DMS53 treated with DMSO at 0.1 percent for 48 hours (cell line): ENCODE measurements around the gene GDE1.

Experiments
- DNase-seq: peaks from one replicate; lab custom pipeline; 2025; ENCODE audit not compliant: unreplicated experiment; lab: John Stamatoyannopoulos, UW

Gene GDE1

DNA sequence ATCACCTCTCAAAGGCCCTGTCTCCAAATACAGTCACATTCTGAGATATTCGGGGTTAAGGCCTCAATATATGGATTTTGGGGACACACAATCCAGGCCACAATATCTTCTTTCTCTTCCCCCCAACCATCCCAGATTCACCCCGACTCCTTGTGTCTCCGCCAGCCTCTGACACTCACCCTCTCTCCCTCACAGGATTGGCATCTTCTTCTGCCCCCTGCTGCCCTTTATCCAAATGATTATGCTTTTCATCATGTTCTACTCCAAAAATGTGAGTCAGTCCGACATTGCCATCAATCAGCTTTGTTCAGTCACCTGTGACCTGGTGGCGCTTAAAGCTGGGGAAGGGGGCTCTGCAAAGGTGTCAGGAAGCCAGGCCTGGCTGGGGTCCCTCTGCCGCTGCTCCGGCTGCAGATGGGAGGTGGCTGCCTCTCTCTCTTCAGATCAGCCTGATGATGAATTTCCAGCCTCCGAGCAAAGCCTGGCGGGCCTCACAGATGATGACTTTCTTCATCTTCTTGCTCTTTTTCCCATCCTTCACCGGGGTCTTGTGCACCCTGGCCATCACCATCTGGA lies 35.1 kb downstream of the GDE1 start:
- no peak for DNase-seq

DNA sequence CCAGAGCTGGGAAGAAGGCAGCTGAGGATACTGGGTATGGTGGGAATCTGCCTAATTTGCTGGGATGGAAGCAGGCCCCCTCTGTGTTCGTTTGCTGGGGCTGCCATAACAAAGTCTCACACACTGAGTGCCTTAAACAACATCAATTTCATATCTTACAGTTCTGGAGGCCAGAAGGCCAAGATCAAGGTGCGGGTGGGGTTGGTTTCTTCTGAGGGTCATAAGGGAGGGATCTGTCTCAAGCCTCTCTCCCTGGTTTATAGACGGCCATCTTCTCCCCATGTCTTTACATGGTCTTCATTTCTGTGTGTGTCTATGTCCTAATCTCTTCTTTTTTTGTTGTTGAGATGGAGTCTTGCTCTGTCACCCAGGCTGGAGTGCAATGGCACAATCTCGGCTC lies 35.8 kb downstream of the GDE1 start:
- DNase-seq = no peak

DNA sequence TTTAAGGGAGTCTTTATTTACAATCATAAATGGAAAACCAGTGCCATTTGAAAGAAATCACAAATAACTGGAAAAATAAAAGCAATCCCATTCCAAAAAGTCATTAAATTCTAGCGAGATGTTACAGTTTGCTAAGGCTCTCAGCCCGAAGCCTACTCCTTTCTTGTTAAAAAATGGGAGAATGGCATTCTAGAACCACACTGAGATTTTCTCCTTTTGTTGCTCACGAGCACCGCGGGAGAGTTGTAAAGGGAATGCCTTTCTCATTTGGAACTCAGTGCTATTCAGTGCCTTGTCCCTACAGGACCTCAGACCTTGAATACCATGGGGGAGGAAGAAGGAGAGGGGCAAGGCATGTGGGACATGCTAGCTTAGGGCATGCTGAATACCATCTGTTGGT lies 36.3 kb downstream of the GDE1 start:
- no peak for DNase-seq

DNA sequence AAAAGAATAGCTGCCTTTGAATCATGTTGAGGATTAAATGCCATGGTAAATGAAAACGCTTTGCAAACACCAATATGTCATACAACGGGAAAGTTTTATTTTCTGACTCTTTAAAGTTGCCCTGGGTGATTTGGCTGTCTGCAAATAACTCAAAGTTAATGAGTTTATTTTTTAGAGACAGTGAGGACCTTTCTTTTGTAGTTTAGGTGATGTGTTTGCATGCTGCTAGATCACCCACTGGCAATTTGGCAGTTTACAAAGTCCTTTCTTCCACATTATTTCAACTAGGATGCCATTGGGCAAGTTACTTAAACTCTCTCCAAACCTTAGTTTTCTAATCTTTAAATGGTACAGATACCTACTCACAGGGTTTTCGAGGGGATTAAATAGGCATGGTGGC lies 37.8 kb downstream of the GDE1 start:
- no peak for DNase-seq

DNA sequence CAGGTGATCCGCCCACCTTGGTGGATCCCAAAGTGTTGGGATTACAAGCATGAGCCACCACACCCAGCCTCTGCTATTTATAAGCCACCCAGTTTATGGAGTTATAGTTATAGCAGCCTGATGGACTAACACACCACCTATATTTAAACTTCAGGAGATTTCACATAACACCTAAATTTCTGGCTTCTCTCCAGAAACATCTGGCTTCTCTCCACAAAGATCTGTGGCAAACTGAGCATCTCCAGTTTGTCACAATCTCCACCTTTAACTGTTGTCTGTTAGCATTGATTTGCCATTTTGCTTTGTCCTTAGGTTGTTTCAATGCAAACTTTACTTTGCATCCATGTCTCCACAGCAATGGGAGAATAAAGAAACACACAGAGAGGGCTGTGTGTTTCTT lies 39.6 kb downstream of the GDE1 start:
- DNase-seq = no peak

DNA sequence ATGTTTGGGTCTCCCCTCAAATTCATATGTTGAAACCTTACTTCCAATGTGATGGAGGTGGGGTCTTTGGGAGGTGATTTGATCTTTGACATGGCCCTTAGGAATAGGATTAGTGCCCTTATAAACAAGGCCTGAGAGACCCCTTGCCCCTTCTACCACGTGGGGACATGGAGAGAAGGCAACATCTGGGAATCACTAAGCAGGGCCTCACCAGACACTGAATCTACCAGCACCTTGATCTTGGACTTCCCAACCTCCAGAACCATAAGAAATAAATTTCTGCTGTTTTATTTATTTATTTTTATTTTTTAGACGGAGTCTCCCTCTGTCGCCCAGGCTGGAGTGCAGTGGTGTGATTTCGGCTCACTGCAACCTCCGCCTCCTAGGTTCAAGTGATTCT lies 40.1 kb downstream of the GDE1 start:
- no peak for DNase-seq

DNA sequence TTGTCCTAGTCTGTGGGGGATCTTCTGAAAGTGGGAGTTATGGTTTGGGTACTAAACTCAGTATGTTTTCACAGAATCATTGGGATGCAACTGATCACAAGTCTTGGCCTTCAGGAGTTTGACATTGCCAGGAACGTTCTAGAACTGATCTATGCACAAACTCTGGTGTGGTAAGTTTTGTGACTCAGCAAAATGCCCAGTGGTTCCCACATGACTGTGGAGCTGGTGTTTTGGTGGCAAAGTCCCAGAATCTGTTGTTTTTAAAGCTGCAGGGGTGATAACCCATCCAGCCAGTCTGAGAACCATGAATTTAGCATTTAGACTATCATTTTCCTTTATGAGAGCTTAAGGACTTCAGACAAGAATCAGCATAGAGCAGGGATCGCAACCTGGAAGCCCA lies 40.6 kb downstream of the GDE1 start:
- DNase-seq = no peak

DNA sequence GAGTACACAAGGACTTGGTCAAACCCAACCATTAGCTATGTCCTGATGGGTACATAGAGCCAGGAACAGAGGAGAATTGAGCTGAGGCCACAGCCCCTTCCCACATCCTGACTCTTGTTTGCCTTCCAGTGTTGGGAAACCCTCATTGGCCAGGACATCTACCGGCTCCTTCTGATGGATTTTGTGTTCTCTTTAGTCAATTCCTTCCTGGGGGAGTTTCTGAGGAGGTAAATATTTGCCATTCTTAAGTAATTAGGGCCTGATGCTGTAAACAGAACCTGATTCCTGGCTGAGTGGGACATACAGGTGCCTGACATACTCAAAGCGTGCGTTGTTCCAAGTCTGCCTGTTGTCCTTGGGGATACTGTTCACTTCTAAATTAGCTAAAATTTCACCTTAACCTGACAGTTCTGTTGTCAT lies 42.6 kb downstream of the GDE1 start:
- no peak for DNase-seq

DNA sequence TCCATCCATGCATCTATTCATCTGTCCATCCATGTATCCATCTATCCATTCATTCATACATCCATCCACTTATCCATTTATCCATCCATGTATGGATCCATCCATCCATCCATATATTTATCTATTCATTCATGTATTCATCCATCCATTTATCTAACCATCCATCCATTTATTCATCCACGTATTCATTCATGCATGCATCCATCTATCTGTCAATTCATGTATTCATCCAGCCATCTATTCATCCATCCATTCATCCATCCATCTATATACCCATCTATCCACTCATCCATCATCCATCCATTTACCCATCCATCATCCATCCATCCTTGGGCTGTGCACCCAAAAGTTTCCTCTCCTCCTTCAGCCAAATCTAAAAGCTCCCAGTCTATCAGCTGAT lies 43.4 kb downstream of the GDE1 start:
- DNase-seq = no peak

DNA sequence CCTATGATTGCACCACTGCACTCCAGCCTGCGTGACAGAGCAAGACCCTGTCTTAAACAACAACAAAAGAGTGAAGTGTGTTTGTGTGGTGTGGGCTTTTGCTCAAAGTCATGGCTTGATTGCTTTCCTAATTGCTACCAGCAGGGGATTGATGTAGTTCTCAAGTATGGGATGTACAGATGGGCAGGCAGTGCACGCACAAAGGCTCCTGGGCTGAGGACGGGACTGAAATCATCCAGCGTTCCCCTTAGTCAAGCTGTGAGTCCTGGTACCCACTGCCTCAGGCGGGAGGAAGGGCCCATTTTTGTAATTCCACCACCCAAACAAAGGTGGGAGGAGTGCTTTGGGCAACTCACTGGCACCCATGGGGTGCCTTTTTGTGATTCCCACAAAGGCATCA lies 47.3 kb downstream of the GDE1 start:
- DNase-seq = no peak

DNA sequence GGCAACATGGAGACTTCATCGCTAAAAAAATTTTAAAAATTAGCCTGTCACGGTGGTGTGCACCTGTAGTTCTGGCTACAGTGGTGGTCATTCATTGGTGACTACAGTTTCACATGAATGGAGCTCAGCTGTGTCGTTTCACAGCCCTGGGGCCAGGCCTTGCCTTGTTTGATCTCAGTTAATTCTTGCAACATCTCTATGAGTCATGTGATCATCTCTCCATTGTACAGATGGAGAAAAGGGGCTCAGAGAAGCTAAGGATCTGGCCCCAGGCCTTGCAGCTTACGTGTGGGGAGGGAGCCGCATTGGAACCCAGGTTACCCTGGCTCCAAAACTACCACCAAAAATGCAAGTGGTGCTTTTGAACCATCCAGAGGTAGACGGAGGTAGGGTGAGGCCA lies 49.4 kb downstream of the GDE1 start:
- DNase-seq = no peak

DNA sequence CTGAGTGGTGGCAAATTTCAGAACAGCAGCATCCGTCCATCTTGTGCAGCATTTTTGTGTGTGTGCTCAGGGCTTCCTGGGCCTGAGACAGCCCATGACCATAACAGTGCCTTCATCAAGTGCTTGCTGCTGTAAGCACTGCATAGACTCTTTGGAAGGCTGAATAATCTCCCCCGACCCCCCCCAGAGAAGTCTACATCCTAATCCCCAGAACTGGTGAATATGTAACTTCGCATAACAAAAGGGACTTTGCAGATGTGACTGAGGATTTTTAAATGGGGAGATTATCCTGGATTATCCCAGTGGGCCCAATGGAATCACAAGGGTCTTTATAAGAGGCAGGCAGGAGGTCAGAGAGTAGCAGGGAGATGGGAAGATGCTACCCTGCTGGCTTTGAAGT lies 53.6 kb downstream of the GDE1 start:
- DNase-seq = no peak

DNA sequence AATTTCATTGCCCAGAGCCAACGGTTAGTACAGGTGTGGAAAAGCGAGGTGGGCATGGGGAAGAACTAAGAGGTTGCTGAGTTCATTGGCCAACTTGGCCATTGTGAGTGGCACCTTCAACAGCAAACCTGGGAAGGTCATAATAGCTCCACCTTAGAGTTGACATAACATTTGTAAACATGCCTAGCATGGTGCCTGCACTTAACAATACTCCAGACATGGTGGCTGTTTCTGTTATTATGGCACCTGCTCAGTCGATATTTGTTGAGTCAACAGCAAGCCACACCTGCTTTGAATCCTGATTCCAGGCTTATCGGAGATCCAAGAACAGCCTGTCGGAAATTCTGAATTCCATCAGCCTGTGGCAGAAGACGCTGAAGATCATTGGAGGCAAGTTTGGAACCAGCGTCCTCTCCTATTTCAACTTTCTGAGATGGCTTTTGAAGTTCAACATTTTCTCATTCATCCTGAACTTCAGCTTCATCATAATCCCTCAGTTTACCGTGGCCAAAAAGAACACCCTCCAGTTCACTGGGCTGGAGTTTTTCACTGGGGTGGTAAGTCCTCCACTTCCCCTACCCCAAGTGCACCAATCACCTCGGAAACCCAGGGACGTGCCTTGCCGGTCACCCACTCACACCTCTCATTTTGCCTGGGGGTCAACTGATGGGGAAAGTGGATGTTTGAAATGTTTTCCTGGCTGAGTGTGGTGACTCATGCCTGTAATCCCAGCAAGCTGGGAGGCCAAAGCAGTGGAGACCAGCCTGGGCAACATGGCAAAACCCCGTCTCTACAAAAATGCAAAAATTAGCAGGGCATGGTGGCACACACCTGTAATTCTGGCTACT lies 58.2 kb downstream of the GDE1 start:
- peak; percentile 84 for DNase-seq

DNA sequence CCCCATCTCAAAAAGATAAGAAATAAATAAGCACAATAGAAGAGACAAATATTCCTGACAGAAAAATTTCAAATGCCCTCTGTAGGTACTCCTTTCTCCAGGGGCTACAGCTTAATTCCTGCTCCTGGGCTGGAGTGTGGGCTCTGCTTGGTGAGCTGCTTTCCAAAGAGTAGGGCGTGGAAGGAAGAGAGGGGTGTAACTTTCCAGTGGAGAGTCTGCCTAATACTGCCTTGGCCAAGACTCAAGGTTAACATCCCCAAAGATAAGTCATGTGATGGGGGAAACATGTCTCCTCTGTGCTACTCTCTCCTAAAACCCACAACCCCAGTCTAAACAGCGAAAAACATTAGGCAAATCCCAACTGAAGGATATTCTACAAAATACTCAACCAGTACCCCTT lies 61.5 kb downstream of the GDE1 start:
- no peak for DNase-seq

DNA sequence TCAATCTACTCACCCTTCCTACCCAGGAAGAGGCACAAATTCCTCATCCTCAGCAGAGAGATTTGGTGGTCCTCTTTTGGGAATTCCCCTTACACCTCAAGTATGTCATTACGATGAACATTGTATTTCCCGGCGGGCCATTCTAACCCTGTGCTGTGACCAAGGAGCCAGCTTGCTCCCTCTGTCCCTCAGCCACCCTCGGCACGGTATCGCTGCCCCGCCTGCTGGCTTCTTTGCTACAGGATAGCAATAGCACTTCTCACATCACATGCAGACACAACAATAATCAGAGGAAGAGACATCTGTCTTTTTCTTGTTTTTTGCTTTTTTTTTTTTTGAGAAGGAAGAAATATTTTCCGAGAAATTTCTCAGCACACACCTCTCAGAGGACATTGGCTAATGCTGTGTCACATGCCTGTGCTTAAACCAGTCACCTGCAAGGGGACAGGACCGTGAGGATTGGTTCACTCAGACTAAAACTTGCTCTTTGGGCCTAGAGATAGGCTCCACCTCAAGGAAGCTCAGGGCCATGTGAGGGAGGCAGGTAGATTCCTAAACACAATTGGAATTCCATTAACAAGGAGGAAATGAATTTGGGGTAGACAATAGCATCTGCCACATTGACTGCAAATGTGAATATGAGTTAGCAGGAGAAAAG lies 63.0 kb downstream of the GDE1 start:
- DNase-seq = no peak
